Right renal cortex interstitium (tissue), 3 donors: ENCODE measurements around the gene PRDM16. TPM values are rescaled to one million over a fixed set of nuclear protein-coding genes. Genes with fewer than 3 reads are reported as not detected.

Experiments used
- DNase-seq, 3 donors: peaks; one replicate each; pipeline ENCODE4 v3.0.0-alpha.2; 2013; ENCODE audit warnings: low read depth in 3 of 3, low spot score in 2 of 3
- polyA plus RNA-seq, 3 donors: library from polyadenylated mRNA; unstranded; fragments of 120-200 nt; gene quantifications; one replicate each; pipeline ENCODE4 v1.2.1, GENCODE V29; 2013; ENCODE audit not compliant: insufficient read length in 3 of 3

Gene PRDM16
- polyA plus RNA-seq, 3 donors = 4.8 to 6.6 (median 6.4) TPM

DNA sequence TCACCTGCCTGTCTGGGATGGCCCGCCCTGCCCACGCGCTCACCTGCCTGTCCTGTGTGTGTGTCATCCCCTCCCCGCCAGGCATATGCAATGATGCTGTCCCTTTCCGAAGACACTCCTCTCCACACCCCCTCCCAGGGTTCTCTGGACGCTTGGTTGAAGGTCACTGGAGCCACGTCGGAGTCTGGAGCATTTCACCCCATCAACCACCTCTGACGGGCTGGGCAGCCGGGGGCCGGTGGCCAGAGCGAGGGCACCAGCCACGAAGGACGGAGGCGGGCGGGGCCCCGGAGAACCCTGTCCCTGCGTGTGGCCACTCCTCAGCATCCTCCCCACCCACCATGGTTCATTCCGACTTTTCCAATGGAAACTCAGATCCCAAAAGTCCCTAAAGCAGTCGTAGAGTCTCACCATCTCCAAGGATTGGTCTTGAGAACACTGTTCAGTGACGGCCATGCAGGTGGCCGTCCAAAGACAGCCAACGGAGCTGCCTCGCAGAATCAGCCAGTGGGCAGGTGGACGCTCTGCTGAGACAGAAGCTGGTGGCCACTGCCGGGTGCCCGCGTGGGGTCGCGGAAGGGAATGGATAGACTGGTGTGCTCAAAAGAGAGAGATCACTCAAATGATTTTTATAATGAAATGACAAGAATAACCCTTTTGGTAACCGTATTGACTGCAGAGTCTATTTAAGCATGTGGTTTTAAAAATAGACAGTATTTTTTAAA, 364.8 kb downstream of the PRDM16 start:
- DNase-seq = no peak

DNA sequence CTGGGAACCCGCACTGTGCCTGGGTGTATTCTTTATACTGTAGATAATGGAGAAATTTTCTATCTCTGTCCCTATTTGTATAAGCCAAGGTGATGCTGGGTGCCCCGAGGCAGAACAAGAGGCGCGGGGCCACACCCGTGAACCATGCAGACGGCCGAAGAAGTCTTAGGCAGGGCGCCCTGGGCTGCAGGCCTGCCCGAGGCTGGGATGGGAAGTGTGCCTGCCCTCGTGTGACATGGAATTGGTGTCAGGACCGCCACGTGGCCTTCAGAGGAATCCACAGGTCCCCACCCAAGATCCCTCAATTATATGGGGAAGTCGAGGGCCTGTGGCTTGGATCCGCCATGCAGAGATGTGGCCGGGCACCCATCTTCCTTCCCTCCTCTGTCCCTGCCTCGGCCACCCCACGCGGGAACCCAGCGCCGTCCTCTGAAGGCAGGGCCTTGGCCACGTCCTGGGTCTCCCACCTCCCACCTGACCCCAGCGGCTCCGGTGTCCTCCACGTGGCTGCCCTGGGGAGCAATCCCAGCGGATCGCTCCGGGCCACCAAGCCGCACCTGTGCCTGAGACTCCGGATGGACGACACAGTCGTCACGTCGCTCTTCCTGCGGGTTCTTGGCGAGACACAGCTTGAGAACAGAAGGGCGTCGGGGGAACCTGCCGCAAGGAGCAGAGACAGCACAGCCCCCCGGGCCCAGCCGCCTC, 365.6 kb downstream of the PRDM16 start:
- DNase-seq = no peak

DNA sequence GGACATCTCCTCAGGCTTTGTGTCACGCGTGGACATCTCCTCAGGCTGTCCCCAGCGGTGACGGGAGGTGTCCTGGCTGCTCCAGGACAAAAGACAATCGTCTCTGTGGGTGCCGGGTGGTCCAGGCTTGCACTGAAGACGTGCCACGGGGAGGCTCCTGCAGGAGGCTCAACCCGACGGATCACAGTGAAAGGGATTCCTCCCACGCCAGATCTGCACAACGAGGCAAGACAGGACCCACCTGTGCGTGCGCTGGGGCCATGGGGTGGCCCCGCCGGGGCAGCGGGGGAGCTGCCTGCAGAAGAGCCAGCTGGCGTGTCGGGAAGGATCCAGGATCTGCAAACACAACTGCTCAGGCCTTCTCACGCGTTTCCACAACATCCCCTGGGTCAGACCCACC, 366.7 kb downstream of the PRDM16 start:
- DNase-seq = no peak

DNA sequence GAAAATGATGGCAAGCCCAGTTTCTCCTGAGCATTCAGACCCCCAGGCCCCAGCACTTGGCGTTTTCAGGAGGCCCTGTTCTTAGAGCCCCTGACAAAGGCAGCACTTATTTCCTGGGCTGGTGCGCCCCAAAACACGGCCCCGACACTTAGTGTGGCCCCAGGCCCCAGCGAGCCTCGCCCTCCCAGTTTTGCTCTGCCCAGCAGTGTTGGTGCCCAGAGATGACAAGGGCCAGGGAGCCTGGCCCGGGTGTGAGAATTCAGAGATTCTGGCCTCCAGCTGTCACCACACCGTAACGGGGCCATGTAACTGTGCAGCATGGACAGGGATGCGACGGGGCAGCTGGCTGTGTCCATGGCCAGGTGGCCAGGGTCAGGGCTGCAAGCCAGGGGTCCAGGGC, 367.4 kb downstream of the PRDM16 start:
- DNase-seq = no peak

DNA sequence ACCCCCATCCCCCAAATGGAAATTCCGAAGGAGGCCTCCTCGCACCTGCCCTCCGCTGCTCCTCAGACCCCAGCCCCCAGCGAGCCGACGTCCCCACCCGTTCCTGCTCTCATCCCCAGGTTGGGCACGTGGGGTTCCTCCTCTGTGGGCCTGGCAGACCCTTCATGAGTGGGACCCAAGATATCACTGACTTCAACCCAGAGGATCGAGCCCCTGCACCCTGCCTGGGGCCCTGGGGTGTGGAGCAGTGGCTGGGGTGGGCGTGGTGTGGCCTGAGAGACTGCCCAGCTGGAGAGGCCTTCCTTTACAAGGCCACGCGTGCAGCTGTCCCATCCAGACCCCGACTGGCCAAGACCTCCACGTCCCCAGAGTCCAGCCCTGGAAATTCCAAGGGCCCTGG, 367.9 kb downstream of the PRDM16 start:
- no peak for DNase-seq

DNA sequence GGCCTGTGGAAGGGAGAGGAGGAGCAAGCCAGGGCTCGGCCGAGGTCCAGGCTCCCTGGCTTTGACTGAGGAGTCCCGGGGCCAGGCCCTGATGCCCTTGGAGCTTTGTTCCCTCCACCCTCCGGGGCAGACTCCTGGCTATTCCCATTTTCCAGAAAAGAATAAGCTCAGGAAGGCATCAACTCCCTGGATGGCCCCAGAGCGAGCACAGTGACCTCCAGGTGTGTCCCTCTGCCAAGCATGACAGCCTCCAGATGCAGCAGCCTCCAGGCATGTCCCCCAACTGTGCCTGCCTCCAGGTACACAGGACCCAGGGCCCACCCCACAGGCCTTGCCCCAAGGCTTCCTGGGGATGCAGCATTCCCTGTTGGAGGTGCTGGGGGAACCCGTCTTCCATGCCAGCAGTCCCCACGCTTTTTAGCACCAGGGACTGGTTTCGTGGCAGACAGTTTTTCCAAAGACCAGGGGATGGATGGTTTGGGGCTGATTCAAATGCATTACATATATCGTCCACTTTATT, 369.7 kb downstream of the PRDM16 start:
- DNase-seq = no peak

DNA sequence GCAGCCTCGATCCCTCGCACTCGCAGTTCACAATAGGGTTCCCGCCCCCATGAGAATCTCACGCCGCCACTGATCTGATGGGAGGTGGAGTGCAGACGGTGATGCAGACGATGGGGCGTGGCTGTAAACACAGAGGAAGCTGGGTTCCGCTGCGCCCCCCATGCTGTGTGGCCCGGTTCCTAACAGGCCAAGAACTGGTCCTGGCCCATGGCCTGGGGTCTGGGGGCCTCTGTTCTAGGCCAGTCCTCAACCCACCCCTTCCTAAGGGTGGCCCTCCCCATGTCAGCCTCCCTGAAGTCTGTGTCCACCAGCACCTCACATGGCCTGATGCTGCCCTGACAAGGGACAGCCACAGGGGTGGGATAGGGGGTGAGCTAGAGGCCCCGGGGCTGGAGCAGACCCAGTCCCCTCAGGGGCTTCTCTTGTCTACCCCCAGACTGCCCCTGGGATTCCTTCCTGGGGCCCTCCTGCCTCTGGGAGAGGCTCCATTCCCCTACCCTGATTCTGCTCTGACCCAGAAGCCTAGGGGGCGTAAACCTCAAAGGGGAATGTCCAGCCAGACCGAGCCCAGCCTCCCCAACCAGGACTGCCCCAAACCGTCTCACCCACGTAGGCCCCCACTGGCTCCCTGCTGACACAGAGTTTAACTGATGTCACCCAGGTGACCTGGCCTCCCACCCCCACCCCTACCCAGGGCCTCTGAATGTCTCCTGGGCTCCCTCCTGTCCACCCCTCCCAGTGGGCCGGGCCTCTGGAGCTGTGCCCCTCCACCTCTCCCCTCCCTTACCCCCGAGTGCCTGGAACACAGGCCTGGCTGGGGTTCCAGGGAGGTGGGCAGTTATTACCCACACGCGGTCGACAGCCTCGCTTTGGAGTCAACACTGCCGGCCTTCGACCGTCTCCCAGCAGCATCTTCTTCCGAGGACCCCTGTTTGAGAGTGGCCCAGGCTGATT, 370.6 kb downstream of the PRDM16 start:
- DNase-seq = no peak

DNA sequence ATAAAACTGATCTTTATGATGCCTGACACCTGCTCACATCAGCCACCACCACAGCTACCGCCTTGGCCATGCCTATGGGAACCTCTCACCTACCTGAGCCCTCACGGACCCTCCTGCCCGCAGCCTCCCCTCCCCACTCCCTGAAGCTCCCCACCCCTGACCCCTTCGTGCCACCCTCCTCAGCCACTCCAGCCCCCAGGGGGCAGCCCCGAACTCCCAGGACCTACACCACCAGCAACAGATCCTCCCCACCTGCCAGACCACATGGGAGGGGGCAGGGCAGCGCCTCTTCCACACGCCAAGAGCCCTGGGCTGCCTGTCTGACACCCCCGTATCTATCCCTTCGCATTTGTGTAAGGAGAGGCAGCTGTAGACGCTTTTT, 371.3 kb downstream of the PRDM16 start:
- no peak for DNase-seq

DNA sequence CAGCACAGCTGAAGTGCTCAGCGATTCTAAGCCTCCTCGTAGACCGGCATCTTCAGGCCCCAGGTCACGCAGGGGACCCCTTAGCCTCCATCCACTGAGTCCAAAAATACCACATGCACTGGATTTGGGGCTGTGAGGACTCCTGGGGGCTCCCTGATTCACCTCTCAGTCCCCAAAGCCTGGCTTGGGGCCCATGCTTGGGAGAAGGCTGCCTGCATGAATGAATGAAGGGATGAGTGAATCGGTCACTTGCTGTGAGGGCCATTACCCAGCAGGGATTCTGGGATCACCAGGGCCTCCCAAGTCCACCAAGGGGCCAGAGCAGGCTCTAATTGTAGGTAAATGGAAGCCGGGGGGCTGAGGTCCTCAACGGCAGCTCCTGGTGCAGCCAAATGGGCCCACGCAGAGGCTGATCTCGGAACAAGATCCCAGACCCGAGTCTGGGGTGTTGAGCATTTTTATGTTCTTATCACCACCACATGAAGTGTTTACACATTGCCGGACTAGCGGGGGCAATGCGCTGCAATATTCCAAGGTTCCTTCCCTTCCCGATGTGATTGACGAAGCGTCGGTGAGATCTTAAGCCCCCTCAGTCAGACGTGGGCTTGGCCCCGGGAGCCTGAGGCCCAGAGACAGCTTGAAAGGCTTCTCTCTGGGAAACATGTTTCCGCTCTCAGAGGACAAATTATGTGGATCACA, 371.9 kb downstream of the PRDM16 start:
- DNase-seq = no peak

DNA sequence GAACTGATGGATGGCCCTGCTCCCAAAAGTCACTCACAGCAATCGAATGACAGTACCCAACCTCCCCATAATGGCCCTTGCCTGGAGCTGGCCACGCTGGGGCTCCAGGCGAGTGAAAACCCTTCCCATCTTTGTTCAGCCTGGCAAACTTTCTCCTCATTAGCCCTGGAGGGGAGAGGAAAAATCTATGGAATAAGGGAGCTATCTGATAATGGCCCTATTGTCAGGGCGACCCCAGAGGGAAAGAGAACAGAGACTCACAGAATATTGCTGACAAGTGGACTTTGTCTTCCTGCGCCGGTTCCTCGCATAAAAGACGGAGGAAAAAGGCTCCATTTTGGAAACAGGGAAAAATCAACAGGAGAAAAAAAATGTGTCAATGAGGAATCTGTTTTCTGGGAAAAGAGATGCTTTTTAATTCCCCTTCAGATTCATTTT, 372.4 kb downstream of the PRDM16 start:
- DNase-seq = no peak

DNA sequence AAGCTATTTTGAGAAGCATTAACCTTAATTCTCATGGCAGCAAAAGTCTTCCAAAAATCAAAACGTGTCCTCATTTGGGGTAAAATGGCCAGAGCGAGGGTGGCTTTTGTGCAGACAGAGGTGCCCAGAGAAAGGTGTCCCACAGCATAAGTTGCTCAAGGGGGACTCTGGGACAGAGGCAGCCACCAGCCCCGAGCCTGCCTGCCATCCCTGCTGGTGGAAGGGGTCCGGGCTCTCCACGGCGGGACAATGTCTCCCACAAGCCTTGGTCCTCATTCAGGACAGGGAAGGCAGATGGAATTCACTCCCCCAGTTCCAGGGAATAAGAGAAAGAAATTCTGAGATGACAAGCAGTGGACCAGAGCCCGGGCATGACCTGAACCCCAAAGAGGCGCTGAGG, 372.9 kb downstream of the PRDM16 start:
- no peak for DNase-seq

DNA sequence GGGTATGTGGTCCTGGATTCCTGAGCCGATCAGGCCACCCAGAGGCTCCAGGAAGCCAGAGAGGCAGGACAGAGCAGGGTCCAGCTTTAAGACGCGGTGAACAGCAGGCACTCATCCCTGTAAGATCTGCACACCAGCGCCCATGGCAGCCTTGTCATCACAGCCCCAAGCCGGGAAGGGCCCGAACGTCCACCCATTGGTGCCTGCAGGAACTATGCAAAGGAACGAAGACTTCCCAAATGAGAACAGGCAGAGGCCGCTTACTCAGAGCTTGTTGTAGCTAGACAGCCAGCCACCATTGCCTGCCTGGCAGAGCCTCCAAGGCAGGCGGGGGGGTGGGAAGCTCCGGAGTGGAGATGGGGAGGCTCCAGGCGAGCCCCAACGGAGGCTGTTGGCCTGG, 373.3 kb downstream of the PRDM16 start:
- no peak for DNase-seq

DNA sequence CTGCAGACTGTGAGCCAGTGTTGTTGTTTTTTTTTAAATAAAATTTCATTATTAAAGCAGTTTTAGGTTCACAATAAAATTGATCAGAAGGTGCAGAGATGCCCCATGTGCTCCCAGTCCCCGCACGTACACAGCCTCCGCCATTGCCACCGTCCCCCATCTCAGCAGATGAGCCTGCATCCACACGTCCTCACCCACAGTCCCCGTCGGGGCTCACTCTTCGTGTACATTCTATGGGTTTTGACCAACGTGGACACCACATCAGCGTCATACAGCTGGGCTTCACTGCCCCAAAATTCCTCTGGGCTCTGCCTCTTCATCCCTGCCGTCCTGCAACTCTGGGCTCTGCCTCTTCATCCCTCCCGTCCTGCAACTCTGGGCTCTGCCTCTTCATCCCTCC, 373.9 kb downstream of the PRDM16 start:
- DNase-seq = no peak

DNA sequence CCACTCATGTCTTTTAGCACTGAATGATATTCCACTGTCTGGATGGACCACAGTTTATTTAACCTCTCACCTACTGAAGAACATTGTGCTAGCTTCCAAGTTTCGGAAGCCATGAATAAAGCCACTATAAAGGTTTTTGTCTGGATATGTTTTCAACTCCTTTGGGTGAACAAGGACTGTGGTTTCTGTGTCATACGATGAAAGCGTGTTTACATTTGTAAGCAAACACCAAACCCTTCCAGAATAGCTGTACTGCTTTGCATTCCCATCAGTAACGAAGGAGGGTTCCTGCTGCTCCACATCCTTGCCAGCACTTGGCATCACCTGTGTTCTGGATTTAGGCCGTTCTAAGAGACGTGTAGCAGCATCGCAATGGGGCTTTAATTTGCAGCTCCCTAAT, 374.8 kb downstream of the PRDM16 start:
- DNase-seq = no peak

DNA sequence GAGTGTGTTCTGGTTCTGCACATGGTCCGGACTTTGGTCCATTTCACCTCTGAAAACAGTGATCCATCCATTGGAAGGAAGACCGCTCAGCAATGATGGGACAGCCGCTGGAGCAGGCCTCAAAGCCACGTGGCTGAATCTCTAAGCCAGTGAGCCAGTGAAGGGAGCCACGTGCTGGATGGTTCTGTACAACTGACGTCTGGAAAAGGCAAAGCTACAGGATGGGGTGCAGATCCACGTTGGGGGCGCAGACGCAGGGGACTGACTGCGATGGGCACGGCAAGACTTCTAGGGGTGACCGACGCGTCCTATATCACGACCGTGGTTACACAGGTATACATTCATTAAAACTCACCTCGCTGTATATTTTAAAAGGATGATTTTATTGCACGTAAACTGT, 375.3 kb downstream of the PRDM16 start:
- no peak for DNase-seq

DNA sequence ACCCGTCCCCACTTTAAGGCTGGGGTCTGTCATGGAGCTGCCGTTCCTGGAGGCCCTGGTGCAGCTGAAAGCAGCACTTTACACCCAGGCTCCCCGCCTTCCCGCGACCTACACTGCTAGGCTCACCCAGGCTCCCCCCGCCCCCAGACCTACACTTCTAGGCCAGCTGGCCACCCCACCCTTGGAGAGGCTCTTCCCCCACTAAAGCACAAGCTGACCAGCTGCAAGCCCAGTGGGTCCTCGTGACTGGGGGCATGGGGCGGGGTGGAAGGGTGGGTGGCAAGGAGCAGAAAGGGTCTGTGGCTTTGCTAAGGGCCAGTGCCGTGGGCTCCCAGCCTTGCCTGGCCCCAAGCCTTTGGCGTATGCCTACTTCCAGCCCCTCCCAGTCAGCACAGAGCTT, 375.7 kb downstream of the PRDM16 start:
- DNase-seq = no peak

DNA sequence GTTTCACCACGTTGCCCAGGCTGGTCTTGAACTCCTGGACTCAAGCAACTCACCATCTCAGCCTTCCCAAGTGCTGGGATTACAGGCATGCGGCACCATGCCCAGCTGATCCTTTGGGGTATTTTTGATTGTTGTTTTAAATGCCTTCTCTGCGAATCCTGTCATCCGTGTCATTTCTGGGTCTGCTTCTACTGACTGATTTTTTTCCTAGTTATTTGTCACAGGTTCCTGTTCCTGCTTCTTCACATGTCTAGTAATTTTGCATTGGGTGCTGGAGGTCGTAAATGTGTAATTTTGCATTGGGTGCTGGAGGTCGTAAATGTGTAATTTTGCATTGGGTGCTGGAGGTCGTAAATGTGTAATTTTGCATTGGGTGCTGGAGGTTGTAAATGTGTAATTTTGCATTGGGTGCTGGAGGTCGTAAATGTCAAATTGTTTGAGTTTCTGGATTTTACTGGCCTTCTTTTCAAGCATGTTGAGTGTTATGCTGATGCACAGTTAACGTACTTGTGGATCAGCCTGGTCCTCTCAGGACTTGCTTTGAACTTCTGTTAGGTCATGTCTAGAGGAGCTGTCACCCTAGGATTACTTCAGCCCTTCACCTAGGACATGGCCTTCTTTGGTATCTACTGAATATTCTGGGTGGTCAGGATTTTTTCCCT, 381.3 kb downstream of the PRDM16 start:
- DNase-seq = no peak

DNA sequence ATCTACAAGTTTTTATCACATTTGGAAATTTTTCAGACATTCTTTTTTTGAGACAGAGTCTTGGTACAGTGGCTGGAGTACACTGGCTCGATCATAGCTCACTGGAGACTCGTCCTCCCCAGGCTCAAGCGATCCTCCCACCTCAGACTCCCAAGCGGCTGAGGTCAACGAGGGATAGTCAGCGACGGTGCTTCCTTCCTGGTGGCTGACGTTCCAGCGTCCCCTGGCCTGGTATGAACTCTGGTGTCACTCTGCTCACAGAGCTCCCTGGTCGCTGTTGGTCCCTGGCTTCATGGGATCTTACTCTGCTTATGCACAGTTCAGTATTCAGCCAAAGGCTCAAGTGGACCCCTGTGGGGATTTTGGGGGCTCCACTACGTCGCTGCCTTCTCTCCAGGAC, 382.0 kb downstream of the PRDM16 start:
- DNase-seq = no peak

DNA sequence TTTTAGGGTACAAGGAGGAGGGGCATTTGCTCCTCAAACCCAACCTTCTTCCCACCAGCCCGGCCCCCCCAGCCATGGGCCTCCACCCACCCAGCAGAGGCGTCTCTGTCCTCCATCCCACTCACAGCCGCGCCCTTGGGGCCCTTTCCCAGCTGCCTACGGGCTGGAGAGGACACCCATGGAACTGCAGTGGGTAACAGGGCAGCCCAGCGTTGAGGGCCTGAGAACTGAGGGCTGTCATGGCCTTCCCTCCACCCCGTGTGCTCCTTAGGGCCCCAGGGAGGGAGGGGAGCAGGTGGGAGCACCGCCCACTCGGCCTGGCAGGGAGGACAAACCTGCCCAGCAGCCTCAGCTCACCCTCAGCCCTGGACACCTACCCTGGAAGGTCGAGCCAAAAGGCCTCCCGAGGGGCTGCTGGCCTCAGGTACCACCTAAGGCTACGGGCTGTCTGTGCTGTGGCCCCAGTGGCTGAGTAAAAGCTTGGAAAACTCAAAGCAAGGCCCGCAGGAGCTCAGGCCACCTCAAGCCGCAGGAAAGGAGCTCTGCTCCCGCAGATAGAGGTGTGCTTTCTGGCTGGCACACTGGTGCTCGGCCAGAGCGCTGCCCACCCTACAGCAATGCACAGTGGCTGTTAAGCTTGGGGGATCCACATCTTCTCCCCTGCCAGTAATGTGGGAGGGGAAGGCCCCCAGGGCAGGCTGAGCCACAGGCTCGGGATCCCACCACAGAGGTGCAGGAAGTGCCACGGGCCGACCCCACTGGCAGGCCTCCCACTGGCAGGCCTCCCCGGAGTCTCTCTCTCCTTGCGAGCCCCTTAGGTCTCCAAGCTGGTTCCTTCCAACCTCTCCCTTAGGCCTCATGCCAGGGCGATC, 383.2 kb downstream of the PRDM16 start:
- DNase-seq = no peak
